GM19043 (cell line): ENCODE results near the gene ZNF445.
"Not testable (repeated sequence)": the region's sequence is repeated elsewhere in the genome, so short reads cannot be mapped to it uniquely, and the experiment has no call there.

Source experiments
- ATAC-seq: cut with Tn5 transposase; IDR thresholded peaks from one replicate; pipeline ENCODE4 v1.9.1; 2021; ENCODE audit warnings: low read depth; ENCODE audit not compliant: unreplicated experiment

Gene ZNF445

GRCh38 chr3:44411031-44411645 lies 66.3 kb downstream of the ZNF445 start:
- ATAC-seq, result no peak

DNA sequence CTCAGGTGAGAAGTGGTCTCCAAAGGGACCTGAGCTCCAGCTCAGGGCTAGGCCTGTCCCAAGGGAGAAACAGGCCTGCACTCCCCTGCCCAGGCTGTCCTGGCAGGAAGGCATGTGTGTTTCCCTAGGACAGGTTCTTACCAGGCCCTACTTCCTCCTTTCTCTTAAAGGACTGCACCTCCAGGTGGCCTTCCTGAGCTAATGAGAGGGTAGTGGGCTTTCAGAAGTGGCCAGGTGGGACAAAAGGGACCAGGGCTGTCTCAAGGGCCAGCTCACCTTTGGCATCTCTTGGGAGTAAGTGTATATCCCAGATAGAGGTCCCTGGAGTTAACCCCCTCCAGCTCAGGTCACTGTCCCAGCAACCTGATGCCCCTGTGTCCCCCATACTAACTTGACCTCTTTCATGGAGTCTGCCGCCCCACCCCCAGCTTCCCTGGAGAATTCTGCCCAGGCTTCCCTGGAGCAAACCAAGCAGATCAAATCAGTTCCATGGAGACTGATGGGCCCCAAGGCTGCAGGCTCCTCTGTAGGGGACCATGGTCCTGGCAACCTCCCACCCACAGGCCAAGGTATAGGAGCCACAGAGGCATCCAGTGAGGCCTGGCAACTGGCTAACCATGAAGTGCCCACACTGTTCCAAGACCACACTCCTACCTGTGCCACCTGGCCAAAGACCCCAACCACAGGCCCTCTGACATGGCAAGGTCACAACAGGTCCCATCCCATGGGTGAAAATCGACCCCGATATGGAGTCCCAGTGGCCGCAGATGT lies 67.6 kb downstream of the ZNF445 start:
- ATAC-seq, result no peak

- no peak for ATAC-seq
Measured at GRCh38 chr3:44402548-44402947, 74.9 kb downstream of the ZNF445 start.

GRCh38 chr3:44400771-44401170 lies 76.7 kb downstream of the ZNF445 start:
- no peak for ATAC-seq

DNA sequence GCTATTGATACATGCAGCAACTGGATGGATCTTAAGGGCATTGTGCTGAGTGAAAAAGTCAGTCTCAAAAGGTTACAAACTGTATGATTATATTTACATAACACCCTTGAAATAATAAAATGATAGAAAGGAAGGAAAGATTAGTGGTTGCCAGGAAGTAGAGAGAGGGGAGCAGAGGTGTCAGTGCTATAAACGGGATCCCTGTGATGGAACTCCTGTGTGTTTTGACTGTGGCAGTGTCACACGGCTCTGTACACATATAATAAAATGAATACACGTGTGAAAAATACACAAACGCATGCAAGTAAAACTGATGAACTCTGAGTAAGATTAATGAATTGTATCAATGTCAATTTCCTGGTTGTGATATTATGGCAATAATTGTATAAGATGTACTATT lies 78.6 kb downstream of the ZNF445 start:
- ATAC-seq, result no peak

DNA sequence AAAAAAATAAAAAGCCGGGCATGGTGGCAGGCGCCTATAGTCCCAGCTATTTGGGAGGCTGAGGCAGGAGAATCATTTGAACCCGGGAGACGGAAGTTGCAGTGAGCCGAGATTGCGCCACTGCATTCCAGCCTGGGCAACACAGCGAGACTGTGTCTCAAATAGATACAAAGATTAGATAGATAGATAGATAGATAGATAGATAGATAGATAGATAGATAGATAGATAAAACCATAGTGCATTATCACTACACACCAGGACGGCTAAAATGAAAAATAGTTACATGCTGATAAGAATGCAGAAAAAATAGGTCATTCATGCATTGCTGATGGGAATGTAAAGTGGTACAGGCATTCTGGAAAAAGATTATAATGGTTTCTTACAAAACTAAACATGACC lies 79.2 kb downstream of the ZNF445 start:
- ATAC-seq, result not testable (repeated sequence)

GRCh38 chr3:44396200-44397171 lies 81.0 kb downstream of the ZNF445 start:
- ATAC-seq, result no peak

DNA sequence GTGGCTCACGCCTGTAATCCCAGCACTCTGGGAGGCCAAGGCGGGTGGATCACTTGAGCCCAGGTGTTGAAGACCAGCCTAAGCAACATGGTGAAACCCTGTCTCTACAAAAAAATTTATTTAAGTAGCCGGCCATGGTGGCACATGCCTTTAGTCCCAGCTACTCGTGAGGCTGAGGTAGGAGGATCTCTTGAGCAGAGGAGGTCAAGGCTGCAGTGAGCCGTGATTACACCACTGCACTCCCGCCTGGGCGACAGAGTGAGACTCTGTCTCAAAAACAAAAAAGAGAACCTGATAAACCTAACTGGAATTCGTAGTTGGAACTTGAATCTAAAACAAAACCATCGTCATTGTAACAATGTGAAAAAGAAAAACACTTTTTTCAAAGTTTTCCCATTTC lies 81.8 kb downstream of the ZNF445 start:
- ATAC-seq, result no peak

GRCh38 chr3:44392489-44392888 lies 85.0 kb downstream of the ZNF445 start:
- ATAC-seq, result no peak

GRCh38 chr3:44387404-44387803 lies 90.1 kb downstream of the ZNF445 start:
- ATAC-seq, result no peak
